H1 (cell line): ENCODE results near the gene RNF220. TPM values are rescaled to one million over a fixed set of nuclear protein-coding genes. Genes with fewer than 3 reads are reported as not detected.

ENCODE experiments used
- CTCF ChIA-PET: fragments of 300-600 bp; sonication (Branson Sonifier 250); formaldehyde crosslinking; loops from one replicate; lab custom pipeline; 2021; ENCODE audit not compliant: partially characterized antibody; lab: Charles Lee
- POLR2A ChIA-PET: fragments of 300-600 bp; sonication (Branson Sonifier 250); formaldehyde crosslinking; loops from one replicate; lab custom pipeline; 2021; ENCODE audit warnings: inconsistent platforms; ENCODE audit not compliant: partially characterized antibody; lab: Charles Lee
- DNase-seq, 2 experiments: peaks; one replicate each; pipeline versions ENCODE4 v3.0.0 to v3.0.0-alpha.2; 2010 to 2022; ENCODE audit warnings: low spot score in 2 of 2, low read depth in 1 of 2, mixed read lengths in 1 of 2
- FAIRE-seq: peaks from 2 replicates; lab custom pipeline; 2011; peaks lifted over from hg19 to GRCh38; lab: Jason Lieb, UNC
- H2AFZ ChIP-seq: 2 replicates; pipeline ENCODE4 v1.8.1; 2012; ENCODE audit warnings: low read length, inconsistent platforms
- H2AK5ac ChIP-seq: 2 replicates; pipeline ENCODE4 v1.6.1; 2013; ENCODE audit warnings: low read depth, low read length
- H2BK120ac ChIP-seq: replicated peaks from 2 replicates; pipeline ENCODE3; 2013; ENCODE audit warnings: low read depth, low read length, inconsistent platforms
- H2BK12ac ChIP-seq: 2 replicates; pipeline ENCODE4 v1.6.1; 2013; ENCODE audit warnings: low read depth, low read length
- H2BK15ac ChIP-seq: 2 replicates; pipeline ENCODE4 v1.6.1; 2013; ENCODE audit warnings: low read length
- H2BK20ac ChIP-seq: 2 replicates; pipeline ENCODE4 v1.6.1; 2013; ENCODE audit warnings: low read length
- H2BK5ac ChIP-seq: 2 replicates; pipeline ENCODE4 v1.6.1; 2013; ENCODE audit warnings: low read depth, low read length
- H3K14ac ChIP-seq: 2 replicates; pipeline ENCODE4 v1.6.1; 2013; ENCODE audit warnings: inconsistent platforms; ENCODE audit not compliant: insufficient read length
- H3K18ac ChIP-seq: 2 replicates; pipeline ENCODE4 v1.6.1; 2013; ENCODE audit warnings: low read length; ENCODE audit errors: extremely low read depth
- H3K23ac ChIP-seq: 2 replicates; pipeline ENCODE4 v1.6.1; 2013; ENCODE audit warnings: inconsistent platforms; ENCODE audit not compliant: insufficient read length
- H3K23me2 ChIP-seq: 2 replicates; pipeline ENCODE4 v1.6.1; 2013; ENCODE audit warnings: low read depth, low read length
- H3K27ac ChIP-seq: 2 replicates; pipeline ENCODE4 v1.6.1; 2011; ENCODE audit warnings: low read depth, low read length, inconsistent platforms
- H3K27me3 ChIP-seq, 4 experiments: replicated peaks in 1 of 4; 1 replicate in 1 of 4; 2 replicates in 3 of 4; pipeline versions ENCODE4 v1.6.1 to v1.8.1; 2011 to 2013; ENCODE audit warnings: low read length in 3 of 4, mild to moderate bottlenecking in 3 of 4, inconsistent platforms in 2 of 4, mixed read lengths in 2 of 4, moderate library complexity in 1 of 4; ENCODE audit not compliant: control insufficient read depth in 3 of 4, insufficient read depth in 3 of 4; ENCODE audit errors: extremely low read depth in 1 of 4
- H3K36me3 ChIP-seq, 4 experiments: 2 replicates each; pipeline versions ENCODE4 v1.6.1 to v1.8.1; 2011 to 2013; ENCODE audit warnings: mild to moderate bottlenecking in 4 of 4, low read length in 3 of 4, moderate library complexity in 2 of 4, control low read depth in 1 of 4, inconsistent platforms in 1 of 4; ENCODE audit not compliant: insufficient read depth in 4 of 4, control insufficient read depth in 2 of 4
- H3K4ac ChIP-seq: replicated peaks from 2 replicates; pipeline ENCODE3; 2013; ENCODE audit warnings: low read length, low read depth, mixed read lengths, inconsistent platforms; ENCODE audit not compliant: insufficient read length
- H3K4me1 ChIP-seq, 4 experiments: replicated peaks in 1 of 4; 1 replicate in 1 of 4; 2 replicates in 3 of 4; pipeline versions ENCODE4 v1.6.1 to v1.8.1; 2011 to 2013; ENCODE audit warnings: low read length in 3 of 4, inconsistent platforms in 2 of 4, mixed read lengths in 1 of 4; ENCODE audit not compliant: insufficient read depth in 4 of 4, control insufficient read depth in 3 of 4
- H3K4me2 ChIP-seq, 2 experiments: 2 replicates each; pipeline versions ENCODE4 v1.6.1 to v1.8.1; 2011 to 2013; ENCODE audit warnings: low read depth in 2 of 2, low read length in 2 of 2, control low read depth in 1 of 2, inconsistent platforms in 1 of 2, mild to moderate bottlenecking in 1 of 2; ENCODE audit not compliant: insufficient read depth in 1 of 2
- H3K4me3 ChIP-seq, 4 experiments: fragments of 200-600, 300-600 bp in 1 of 4; sonication (generic), shearing (Covaris generic), sonication (Bioruptor Twin) in 1 of 4; 2 replicates each; pipeline versions ENCODE4 v1.5.1 to v1.8.1; 2011 to 2016; ENCODE audit warnings: low read length in 4 of 4, low read depth in 3 of 4, control low read depth in 2 of 4, inconsistent platforms in 2 of 4, mild to moderate bottlenecking in 2 of 4, mixed read lengths in 1 of 4, moderate library complexity in 1 of 4; ENCODE audit not compliant: insufficient read depth in 2 of 4; ENCODE audit errors: extremely low read depth in 1 of 4
- H3K56ac ChIP-seq: replicated peaks from 2 replicates; pipeline ENCODE3; 2013; ENCODE audit warnings: low read depth, mild to moderate bottlenecking, mixed read lengths, low read length, inconsistent platforms; ENCODE audit not compliant: insufficient read length
- H3K79me1 ChIP-seq: 2 replicates; pipeline ENCODE4 v1.6.1; 2013; ENCODE audit warnings: low read depth, low read length, control low read depth
- H3K79me2 ChIP-seq, 2 experiments: 2 replicates each; pipeline versions ENCODE4 v1.6.1 to v1.8.1; 2012 to 2013; ENCODE audit warnings: low read length in 2 of 2, mild to moderate bottlenecking in 2 of 2, inconsistent platforms in 1 of 2; ENCODE audit not compliant: insufficient read depth in 2 of 2, control insufficient read depth in 1 of 2
- H3K9ac ChIP-seq, 4 experiments: replicated peaks in 1 of 4; 1 replicate in 1 of 4; 2 replicates in 3 of 4; pipeline versions ENCODE4 v1.6.1 to v1.8.1; 2011 to 2013; ENCODE audit warnings: low read depth in 3 of 4, low read length in 3 of 4, control low read depth in 2 of 4, mild to moderate bottlenecking in 2 of 4, moderate library complexity in 2 of 4, inconsistent platforms in 1 of 4; ENCODE audit errors: extremely low read depth in 1 of 4
- H3K9me3 ChIP-seq, 2 experiments: 2 replicates each; pipeline versions ENCODE4 v1.6.1 to v1.8.1; 2012 to 2013; ENCODE audit warnings: mild to moderate bottlenecking in 2 of 2, moderate library complexity in 2 of 2, control low read depth in 1 of 2, inconsistent platforms in 1 of 2, low read depth in 1 of 2, low read length in 1 of 2, mixed read lengths in 1 of 2; ENCODE audit not compliant: insufficient read depth in 2 of 2
- H4K20me1 ChIP-seq, 2 experiments: replicated peaks in 1 of 2; 2 replicates each; pipeline versions ENCODE3 to v1.8.1; 2011 to 2013; ENCODE audit warnings: inconsistent platforms in 2 of 2, low read length in 2 of 2, mild to moderate bottlenecking in 1 of 2; ENCODE audit not compliant: insufficient read depth in 2 of 2, control insufficient read depth in 1 of 2
- H4K5ac ChIP-seq: 2 replicates; pipeline ENCODE4 v1.6.1; 2013; ENCODE audit warnings: low read length, low read depth, mixed read lengths, inconsistent platforms; ENCODE audit not compliant: insufficient read length
- H4K8ac ChIP-seq: 2 replicates; pipeline ENCODE4 v1.8.0; 2013; ENCODE audit warnings: mild to moderate bottlenecking, moderate library complexity, low read length, inconsistent platforms; ENCODE audit not compliant: insufficient read depth; ENCODE audit errors: extremely low read depth
- H4K91ac ChIP-seq: replicated peaks from 2 replicates; pipeline ENCODE3; 2013; ENCODE audit warnings: low read length, mixed read lengths, inconsistent platforms; ENCODE audit not compliant: insufficient read length
- ASH2L ChIP-seq: fragments of 200-600, 300-600 bp; sonication (generic); IDR thresholded peaks from one replicate; pipeline ENCODE4 v1.7.1; 2017; ENCODE audit warnings: low read length
- ATF2 ChIP-seq: IDR thresholded peaks from 2 replicates; pipeline ENCODE4 v1.6.1; 2012; ENCODE audit warnings: low read length, inconsistent platforms
- CREB1 ChIP-seq: IDR thresholded peaks from 2 replicates; pipeline ENCODE4 v1.6.1; 2012; ENCODE audit warnings: inconsistent platforms
- GABPA ChIP-seq: IDR thresholded peaks from 2 replicates; pipeline ENCODE4 v1.6.1; 2011; ENCODE audit warnings: mild to moderate bottlenecking, low read length, moderate library complexity, borderline replicate concordance; ENCODE audit not compliant: insufficient read depth
- WGBS, 2 experiments: shearing (Covaris generic) in 1 of 2; methylation state at CpG; one replicate each; pipeline versions ENCODE4 v1.1.6 to v1.1.7; 2013 to 2015; ENCODE audit warnings: low lambda C conversion rate in 2 of 2, mixed read lengths in 2 of 2, inconsistent platforms in 1 of 2, low coverage in 1 of 2, missing lambda C conversion rate in 1 of 2; ENCODE audit not compliant: insufficient replicate concordance in 2 of 2, insufficient coverage in 1 of 2, insufficient read length in 1 of 2; ENCODE audit errors: extremely low coverage in 1 of 2, missing lambda C conversion rate in 1 of 2; 5-methylcytosine and 5-hydroxymethylcytosine counted together
- polyA plus RNA-seq, 7 experiments: library from polyadenylated mRNA; depleted of rRNA in 3 of 7; stranded (reverse) in 5 of 7; unstranded in 2 of 7; fragments of >200 nt in 5 of 7; fragments of 200-250 nt in 2 of 7; gene quantifications; 1 replicate in 5 of 7; 2 replicates in 1 of 7; 4 replicates in 1 of 7; pipeline versions ENCODE4 v1.2.1 to v1.2.3, GENCODE V29; 2011 to 2013; ENCODE audit warnings: missing spikeins in 2 of 7, mixed read lengths in 2 of 7
- total RNA-seq: library from RNA; stranded (reverse); fragmentation: NEBNext Ultra II Directional; extraction: Animal tissue kit (Norgen Biotek cat#: 25700); gene quantifications from 2 replicates; pipeline ENCODE4 v1.2.1, GENCODE V29; 2021
- TF ChIP-seq, protein P1 (sequence below): IDR thresholded peaks from 2 replicates; pipeline ENCODE4 v1.6.1; 2012; ENCODE audit warnings: inconsistent platforms

The RNF220 gene
- total and polyA plus RNA-seq, 2 of the 8 experiments (the other 6 are each of a cell fraction or from before 2014, with no cell fraction given): 123 to 160 TPM

DNA sequence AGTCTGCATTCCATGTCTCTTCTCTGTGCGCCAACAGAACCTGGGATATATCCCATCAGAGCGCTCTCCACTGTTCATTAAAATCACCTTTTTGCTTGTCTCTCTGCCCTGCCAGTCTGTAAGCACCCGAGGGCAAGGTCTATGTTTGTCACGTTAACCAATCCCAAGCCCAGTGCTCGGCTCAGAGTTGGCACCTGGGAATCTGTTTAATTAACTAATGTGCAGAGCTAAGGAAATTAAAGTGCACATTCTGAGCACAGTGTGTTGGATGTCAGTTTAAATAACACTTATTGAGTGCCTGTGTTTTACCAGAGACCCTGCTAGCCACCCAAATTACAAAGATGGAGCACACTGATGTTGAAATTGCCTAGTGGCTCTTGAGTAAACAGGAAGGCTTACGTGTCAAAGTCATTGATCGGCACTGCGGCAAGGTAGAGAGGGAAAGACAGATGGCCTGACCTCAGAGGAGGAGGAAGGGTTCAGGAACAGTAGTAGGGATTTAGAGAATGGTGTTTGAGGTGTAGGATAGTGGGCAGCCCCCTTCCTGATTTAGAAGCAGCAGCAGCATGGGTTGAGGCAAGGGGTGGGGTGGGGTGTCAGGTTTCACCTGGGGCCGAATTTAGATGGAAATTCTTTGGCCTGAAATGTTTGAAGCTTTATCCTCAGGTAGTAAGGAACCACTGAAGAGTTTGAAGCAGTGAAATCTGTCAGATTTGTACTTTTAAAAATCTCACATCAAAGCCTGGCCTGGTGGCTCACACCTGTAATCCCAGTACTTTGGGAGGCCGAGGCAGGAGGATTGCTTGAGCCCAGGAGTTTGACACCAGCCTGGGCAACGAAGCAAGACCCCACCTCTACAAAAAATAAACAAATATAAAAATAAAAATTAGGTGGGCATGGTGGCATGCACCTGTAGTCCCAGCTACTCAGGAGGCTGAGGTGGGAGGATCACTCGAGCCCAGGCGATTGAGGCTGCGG, 277.1 kb downstream of the RNF220 start:
- ChIA-PET POLR2A (interaction anchor here (0.5 to 1.8 kb wide), 9 partner anchors 8 to 137 kb away, joined by 3 to 10 read pairs (median 3); partner anchors contain the start of genes ARMH1, RPS8 and TMEM53), CTCF (interaction anchor here (0.7 to 1.5 kb wide), 3 partner anchors 12 to 29 kb away, joined by 3 to 9 read pairs (median 3); no protein-coding TSS in a partner anchor)
- Histone ChIP-seq H3K27me3 (no peaks in the 10 kb centered on the region), H4K20me1 (no peaks in the 10 kb centered on the region), H3K27ac (0 out of 2 replicates have a peak overlapping the region, but pooled peaks have one; percentile 6), H4K5ac (no peak overlapping the region), H3K23ac (no peak overlapping the region), H3K23me2 (no peaks in the 10 kb centered on the region), H3K18ac (0 out of 2 replicates have a peak overlapping the region, but pooled peaks have one; percentile 44), H2BK5ac (peak overlapping the region; percentile 69), H2BK15ac (0 out of 2 replicates have a peak overlapping the region, but pooled peaks have one; percentile 13), H3K4ac (no peak overlapping the region), H3K56ac (no peak overlapping the region), H2BK20ac (no peak overlapping the region), H3K36me3 (no peaks in the 10 kb centered on the region; a peak in 2 of 8 replicates), H3K9ac (no peak overlapping the region), H4K8ac (no peak overlapping the region), H2AFZ (no peak overlapping the region), H3K79me2 (no peaks in the 10 kb centered on the region), H3K79me1 (no peaks in the 10 kb centered on the region), H3K4me3 (peak overlapping the region in 2 of 4 experiments; percentile 18 to 30; a peak in 2 of 8 replicates), H3K4me2 (peak overlapping the region; percentile 47 to 52; a peak in 3 of 4 replicates), H3K9me3 (no peaks in the 10 kb centered on the region), H3K4me1 (peaks cover 1 to 10% (median 9%) of the 10 kb centered on the region in 4 experiments; a peak in 5 of 7 replicates), H2AK5ac (0 out of 2 replicates have a peak overlapping the region, but pooled peaks have one; percentile 2), H3K14ac (no peak overlapping the region), H4K91ac (peak overlapping the region; percentile 28), H2BK12ac (no peak overlapping the region; the same call in 1 of the 2 replicates), H2BK120ac (no peak overlapping the region)
- 75% methylated on average over 14 of the region's 14 CpGs; no CpG with 5 or more reads in 1 of the 2 experiments for WGBS, 2 experiments
- FAIRE-seq (peak; percentile 24), DNase-seq (peak in 1 of 2 experiments; percentile 60)
- TF ChIP-seq ATF2 (no peak), GABPA (no peak), CREB1 (no peak), ASH2L (no peak)
- TF ChIP-seq, protein P1, sequence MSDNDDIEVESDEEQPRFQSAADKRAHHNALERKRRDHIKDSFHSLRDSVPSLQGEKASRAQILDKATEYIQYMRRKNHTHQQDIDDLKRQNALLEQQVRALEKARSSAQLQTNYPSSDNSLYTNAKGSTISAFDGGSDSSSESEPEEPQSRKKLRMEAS: peak; percentile 17; the same call in 1 of the 2 replicates
